Activated T-cell treated with anti-CD3 and anti-CD28 coated beads for 24 hours (primary cell): ENCODE results near the gene ZNF546.
"Not testable (repeated sequence)": the region's sequence is repeated elsewhere in the genome, so short reads cannot be mapped to it uniquely, and the experiment has no call there.

ENCODE experiments used
- DNase-seq: peaks from one replicate; pipeline ENCODE4 v3.0.0-alpha.2; 2020; ENCODE audit warnings: low read depth

ZNF546 gene

GRCh38 chr19:39986643-39987042 is 10.2 kb upstream of the ZNF546 start:
- no peak for DNase-seq

- DNase-seq, result no peak
Observed at GRCh38 chr19:39987167-39987566, 9.7 kb upstream of the ZNF546 start.

DNA sequence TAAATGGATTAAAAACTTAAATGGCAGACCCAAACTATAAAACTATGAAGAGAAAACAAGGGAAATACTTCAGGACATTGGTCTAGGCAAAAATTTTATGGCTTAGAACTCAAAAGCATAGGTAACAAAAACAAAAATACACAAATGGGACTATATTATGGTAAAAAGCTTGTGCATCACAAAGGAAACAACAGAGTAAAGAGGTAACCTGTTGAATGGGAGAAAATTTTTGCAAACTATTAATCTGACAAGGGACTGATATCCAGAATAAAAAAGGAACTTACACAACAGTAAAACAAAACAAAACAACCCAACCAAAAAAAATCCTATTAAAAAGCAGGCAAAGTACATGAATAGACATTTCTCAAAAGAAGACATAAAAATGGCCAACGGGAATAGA is 9.3 kb upstream of the ZNF546 start:
- no peak for DNase-seq

DNA sequence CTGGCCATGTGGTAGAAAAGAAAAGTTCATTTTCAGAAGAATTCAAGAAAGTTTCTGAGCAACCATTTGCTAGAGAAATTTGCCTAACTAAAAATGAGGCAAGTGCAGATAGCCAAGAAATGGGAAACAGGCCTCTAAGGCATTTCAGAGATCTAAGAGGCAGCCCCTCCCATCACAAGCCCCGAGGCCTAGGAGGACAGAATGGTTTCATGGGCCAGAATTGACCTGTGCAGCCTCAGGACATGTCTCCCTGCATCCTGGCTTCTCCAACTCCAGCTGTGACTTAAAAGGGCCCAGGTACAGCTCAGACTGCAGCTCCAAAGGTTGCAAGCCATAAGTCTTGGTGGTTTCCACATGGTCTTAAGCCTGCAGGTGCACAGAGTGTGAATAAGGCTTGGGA is 3.3 kb upstream of the ZNF546 start:
- DNase-seq, result no peak

GRCh38 chr19:39994361-39994760 is 2.5 kb upstream of the ZNF546 start:
- no peak for DNase-seq

DNA sequence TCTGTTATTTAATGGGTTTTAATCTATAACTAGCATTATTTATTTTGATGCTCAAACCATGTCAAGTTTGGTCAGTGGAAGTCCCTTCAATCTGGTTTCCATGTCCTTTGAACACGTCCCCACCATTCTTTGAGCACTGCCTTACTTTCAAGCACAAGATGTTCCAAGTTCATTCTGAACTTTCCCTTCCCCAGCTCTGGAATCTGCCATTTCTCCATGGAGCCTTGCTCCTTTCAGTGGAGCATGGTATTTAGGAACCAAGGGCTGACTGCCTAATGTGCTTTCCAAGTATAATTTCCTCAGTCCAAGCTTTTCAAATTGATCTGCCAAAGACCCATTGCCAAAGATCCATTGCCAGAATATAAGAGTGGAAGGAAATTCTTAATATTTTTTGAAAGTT is 1.1 kb upstream of the ZNF546 start:
- DNase-seq, result no peak

GRCh38 chr19:39996218-39996810 is 546 bp upstream of the ZNF546 start:
- peak; percentile 23 for DNase-seq

- no peak for DNase-seq
Observed at GRCh38 chr19:39997638-39998216, 867 bp downstream of the ZNF546 start.

DNA sequence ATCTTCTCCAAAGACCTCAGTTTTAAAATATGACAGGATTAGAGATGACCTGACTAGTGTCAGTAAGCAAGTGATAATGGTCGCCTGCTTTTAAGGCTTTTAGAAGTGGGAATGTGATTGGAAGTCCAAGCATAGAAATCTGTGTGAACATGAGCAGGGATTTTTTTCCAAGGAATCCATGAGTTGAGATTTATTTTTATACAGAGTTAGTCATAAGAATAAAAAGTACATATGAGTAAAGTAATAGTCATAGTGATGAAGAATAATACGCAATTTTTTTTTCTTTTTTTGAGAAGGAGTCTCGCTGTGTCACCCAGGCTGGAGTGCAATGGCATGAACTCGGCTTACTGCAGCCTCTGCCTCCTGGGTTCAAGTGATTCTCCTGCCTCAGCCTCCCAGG is 1.6 kb downstream of the ZNF546 start:
- DNase-seq, result no peak

DNA sequence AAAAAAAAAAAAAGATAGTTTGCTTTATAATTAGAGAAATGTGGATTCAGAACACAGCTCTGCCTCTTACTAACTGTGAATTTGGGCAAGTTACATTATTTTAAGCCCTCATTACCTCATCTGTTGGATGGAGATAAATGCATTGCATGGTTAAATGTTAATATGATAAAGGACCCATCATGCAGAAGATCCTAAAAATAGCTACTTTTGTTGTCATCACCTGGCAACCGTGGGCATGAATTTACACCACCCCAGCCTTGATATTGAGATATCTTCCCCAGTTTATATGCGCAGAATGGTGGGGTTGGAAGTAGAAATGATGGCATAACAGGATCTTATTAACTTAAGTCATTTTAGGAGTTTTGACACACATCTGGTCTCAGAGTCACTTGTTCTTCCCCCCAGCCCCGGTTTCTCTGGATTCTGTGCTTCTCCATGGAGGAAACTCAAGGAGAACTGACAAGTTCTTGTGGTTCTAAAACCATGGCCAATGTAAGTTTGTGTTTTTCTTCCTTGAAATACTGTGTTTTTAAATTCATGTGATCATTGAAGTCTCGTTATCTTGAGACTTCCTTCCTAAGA is 8.9 kb downstream of the ZNF546 start:
- no peak for DNase-seq

GRCh38 chr19:40006273-40006691 is 9.4 kb downstream of the ZNF546 start:
- DNase-seq, result no peak

DNA sequence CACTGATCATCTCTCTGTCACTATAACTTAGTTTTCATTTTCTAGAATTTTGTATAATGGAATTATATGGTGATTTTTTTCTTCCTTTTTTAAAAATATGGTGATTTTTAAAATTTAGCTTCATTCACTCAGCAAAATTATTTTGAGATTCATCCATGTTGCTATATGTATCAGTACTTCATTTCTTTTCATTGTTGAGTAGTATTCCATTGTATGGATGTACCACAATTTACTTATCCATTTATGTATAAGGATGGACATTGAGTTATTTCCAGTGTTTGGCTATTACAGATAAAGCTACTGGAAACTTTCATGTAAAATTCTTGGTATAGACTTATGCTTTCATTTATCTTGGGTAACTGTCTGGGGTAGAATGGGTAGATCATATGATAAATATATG is 12.8 kb downstream of the ZNF546 start:
- DNase-seq, result no peak

GRCh38 chr19:40013991-40014390 is 17.1 kb downstream of the ZNF546 start:
- no peak for DNase-seq

- no peak for DNase-seq
Observed at GRCh38 chr19:40023969-40024368, 27.1 kb downstream of the ZNF546 start.

GRCh38 chr19:40025938-40026596 is 29.2 kb downstream of the ZNF546 start:
- no peak for DNase-seq

- no peak for DNase-seq
Observed at GRCh38 chr19:40026597-40026970, 29.7 kb downstream of the ZNF546 start.

DNA sequence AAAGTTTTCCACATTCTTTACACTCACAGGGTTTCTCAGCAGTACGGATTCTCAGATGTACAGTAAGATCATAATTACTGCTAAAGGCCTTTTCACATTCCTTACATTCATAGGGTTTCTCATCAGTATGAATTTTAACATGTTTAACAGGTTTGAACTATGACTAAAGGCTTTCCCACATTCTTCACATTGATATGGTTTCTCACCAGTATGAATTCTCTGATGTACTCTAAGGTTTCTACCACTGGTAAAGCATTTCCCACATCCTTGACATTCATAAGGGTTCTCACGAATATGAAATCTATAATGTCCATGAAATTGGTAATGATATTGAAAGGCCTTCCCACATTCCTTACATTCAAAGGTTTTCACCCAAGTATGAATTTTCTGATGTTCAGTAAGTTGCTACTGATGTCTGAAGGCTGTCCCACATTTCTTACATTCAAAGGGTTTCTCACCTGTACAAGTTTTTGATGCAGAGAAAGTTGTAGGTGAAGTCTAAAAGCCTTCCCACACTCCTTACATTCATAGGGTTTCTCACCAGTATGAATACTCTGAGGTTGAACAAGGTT is 37.2 kb downstream of the ZNF546 start:
- DNase-seq, result no peak

- no peak for DNase-seq
Observed at GRCh38 chr19:40035996-40036395, 39.1 kb downstream of the ZNF546 start.

DNA sequence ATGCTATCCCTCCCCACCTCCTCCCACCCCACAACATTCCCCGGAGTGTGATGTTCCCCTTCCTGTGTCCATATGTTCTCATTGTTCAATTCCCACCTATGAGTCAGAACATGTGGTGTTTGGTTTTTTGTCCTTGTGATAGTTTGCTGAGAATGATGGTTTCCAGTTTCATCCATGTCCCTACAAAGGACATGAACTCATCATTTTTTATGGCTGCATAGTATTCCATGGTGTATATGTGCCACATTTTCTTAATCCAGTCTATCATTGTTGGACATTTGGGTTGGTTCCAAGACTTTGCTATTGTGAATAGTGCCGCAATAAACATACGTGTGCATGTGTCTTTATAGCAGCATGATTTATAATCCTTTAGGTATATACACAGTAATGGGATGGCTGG is 41.2 kb downstream of the ZNF546 start:
- DNase-seq, result not testable (repeated sequence)

- not testable (repeated sequence) for DNase-seq
Observed at GRCh38 chr19:40041718-40042117, 44.9 kb downstream of the ZNF546 start.

DNA sequence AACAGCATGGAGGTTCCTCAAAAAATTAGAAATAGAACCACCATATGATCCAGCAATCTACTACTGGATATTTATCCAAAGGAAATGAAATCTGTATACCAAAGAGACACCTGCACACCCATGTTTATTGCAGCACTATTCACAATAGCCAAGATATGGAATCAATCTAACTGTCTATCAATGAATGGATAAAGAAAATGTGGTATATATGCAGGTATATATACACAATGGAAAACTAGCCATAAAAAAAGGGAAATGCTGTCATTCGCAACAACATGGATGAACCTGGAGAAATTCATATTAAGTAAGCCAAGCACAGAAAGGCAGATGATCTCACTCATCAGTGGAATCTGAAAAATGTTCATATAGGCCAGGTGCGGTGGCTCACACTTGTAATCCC is 56.6 kb downstream of the ZNF546 start:
- no peak for DNase-seq

- no peak for DNase-seq
Observed at GRCh38 chr19:40054632-40055031, 57.8 kb downstream of the ZNF546 start.

DNA sequence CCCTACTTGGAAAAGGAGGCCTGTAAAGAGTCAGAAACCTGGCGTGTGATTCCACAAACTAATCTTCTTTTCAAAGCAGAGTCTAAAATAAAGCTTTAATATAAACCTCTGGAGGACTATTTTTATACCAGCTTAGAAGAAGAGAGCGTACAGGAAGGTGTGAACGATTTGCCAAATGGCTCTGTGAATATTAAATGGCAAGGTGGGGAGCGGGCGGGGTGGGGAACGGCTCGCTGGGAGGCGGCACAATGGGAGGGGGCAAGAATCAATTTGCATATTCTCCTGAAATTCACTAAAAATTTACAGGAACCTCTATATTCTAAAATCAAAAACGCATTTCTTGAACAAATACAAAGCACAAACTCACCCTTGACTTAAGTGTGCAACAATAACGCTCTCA is 58.2 kb downstream of the ZNF546 start:
- no peak for DNase-seq
